Smooth muscle cell (in vitro differentiated cells): ENCODE results near the gene MAP2K6. TPM values are rescaled to one million over a fixed set of nuclear protein-coding genes. Genes with fewer than 3 reads are reported as not detected.
"Not testable (repeated sequence)": the region's sequence is repeated elsewhere in the genome, so short reads cannot be mapped to it uniquely, and the experiment has no call there.

ENCODE experiments used
- DNase-seq: peaks from one replicate; lab custom pipeline; 2025; ENCODE audit not compliant: unreplicated experiment; lab: John Stamatoyannopoulos, UW
- H2AFZ ChIP-seq: fragments of 200-600 bp; sonication (generic); 2 replicates; pipeline ENCODE4 v1.6.0; 2016; ENCODE audit warnings: antibody characterized with exemption, low read depth, mild to moderate bottlenecking
- H3F3A ChIP-seq: fragments of 200-600 bp; sonication (generic); 2 replicates; pipeline ENCODE4 v1.6.0; 2017; ENCODE audit warnings: antibody characterized with exemption, low read depth
- H3K27ac ChIP-seq: fragments of 200-600 bp; sonication (generic); 2 replicates; pipeline ENCODE4 v1.5.1; 2016; ENCODE audit warnings: low read depth, mild to moderate bottlenecking
- H3K27me3 ChIP-seq: fragments of 200-600 bp; sonication (generic); 2 replicates; pipeline ENCODE4 v1.6.1; 2016; ENCODE audit warnings: low read depth, mild to moderate bottlenecking
- H3K36me3 ChIP-seq: fragments of 200-600 bp; sonication (generic); 2 replicates; pipeline ENCODE4 v1.5.1; 2016; ENCODE audit warnings: low read depth
- H3K4me1 ChIP-seq: fragments of 200-600 bp; sonication (generic); 2 replicates; pipeline ENCODE4 v1.5.1; 2016; ENCODE audit warnings: low read depth
- H3K4me2 ChIP-seq: fragments of 200-600 bp; sonication (generic); 2 replicates; pipeline ENCODE4 v1.6.0; 2016; ENCODE audit warnings: mild to moderate bottlenecking
- H3K4me3 ChIP-seq: fragments of 200-600 bp; sonication (generic); 2 replicates; pipeline ENCODE4 v1.5.1; 2016; ENCODE audit warnings: mild to moderate bottlenecking
- H3K79me2 ChIP-seq: fragments of 200-600 bp; sonication (generic); 2 replicates; pipeline ENCODE4 v1.6.0; 2016; ENCODE audit warnings: low read depth, mild to moderate bottlenecking
- H3K9ac ChIP-seq: fragments of 200-600 bp; sonication (generic); 2 replicates; pipeline ENCODE4 v1.6.0; 2016; ENCODE audit warnings: low read depth
- H3K9me3 ChIP-seq: fragments of 200-600 bp; sonication (generic); replicated peaks from 2 replicates; pipeline ENCODE4 v1.5.1; 2016; ENCODE audit warnings: low read depth
- H4K20me1 ChIP-seq: fragments of 200-600 bp; sonication (generic); 2 replicates; pipeline ENCODE4 v1.6.0; 2016; ENCODE audit warnings: low read depth
- WGBS: methylation state at CpG from one replicate; pipeline ENCODE4 v1.1.7; 2016; ENCODE audit warnings: low lambda C conversion rate; 5-methylcytosine and 5-hydroxymethylcytosine counted together
- polyA plus RNA-seq: library from polyadenylated mRNA; unstranded; fragments of >200 nt; fragmentation: Nextera tagmentation; extraction: Ambion mirVana; gene quantifications from 2 replicates; pipeline ENCODE4 v1.2.1, GENCODE V29; 2016
- total RNA-seq: library from RNA; depleted of rRNA; stranded (reverse); fragments of >200 nt; gene quantifications from 2 replicates; pipeline ENCODE4 v1.2.3, GENCODE V29; 2014
- TF ChIP-seq, protein P1 (sequence below): fragments of 200-600 bp; sonication (generic); IDR thresholded peaks from 2 replicates; pipeline ENCODE4 v1.5.1; 2017; ENCODE audit warnings: borderline replicate concordance, mild to moderate bottlenecking, antibody characterized with exemption; ENCODE audit not compliant: insufficient read depth, poor library complexity, severe bottlenecking

MAP2K6 gene
- total and polyA plus RNA-seq, 2 experiments from 2014 or later = 5.0 to 8.1 TPM

DNA sequence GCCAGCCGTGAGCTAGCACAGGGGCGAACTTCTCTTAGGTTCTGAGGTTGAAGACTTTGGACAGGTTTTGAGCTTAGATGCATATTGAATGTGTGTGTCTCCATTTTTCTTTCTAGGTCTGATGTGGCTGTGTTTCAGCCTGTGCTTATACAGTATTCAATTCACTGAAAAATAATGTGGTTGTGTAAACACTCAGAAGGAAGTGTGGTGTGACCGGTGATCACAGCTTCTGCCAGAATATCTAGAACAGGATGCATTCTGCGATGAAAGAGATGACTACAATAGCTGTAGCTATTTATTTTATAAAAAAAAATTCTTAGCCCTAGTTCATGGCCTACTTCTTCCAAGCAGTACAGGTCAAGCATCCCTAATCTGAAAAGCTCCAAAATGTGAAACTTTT lies 64.4 kb downstream of the MAP2K6 start:
- H3K4me3 ChIP-seq = no peak overlapping the region
- no peaks in the 10 kb centered on the region for H3F3A ChIP-seq
- no peaks in the 10 kb centered on the region for H3K27me3 ChIP-seq
- no peak overlapping the region for H3K4me2 ChIP-seq
- H3K4me1 ChIP-seq = peaks cover 10% of the 10 kb centered on the region
- no peaks in the 10 kb centered on the region for H3K9me3 ChIP-seq
- H3K9ac ChIP-seq = no peak overlapping the region
- 95% methylated on average over 4 of the region's 4 CpGs for WGBS
- no peaks in the 10 kb centered on the region for H3K79me2 ChIP-seq
- H3K36me3 ChIP-seq = no peaks in the 10 kb centered on the region
- H4K20me1 ChIP-seq = no peaks in the 10 kb centered on the region
- no peak overlapping the region for H2AFZ ChIP-seq
- no peak for DNase-seq
- TF ChIP-seq, protein P1, sequence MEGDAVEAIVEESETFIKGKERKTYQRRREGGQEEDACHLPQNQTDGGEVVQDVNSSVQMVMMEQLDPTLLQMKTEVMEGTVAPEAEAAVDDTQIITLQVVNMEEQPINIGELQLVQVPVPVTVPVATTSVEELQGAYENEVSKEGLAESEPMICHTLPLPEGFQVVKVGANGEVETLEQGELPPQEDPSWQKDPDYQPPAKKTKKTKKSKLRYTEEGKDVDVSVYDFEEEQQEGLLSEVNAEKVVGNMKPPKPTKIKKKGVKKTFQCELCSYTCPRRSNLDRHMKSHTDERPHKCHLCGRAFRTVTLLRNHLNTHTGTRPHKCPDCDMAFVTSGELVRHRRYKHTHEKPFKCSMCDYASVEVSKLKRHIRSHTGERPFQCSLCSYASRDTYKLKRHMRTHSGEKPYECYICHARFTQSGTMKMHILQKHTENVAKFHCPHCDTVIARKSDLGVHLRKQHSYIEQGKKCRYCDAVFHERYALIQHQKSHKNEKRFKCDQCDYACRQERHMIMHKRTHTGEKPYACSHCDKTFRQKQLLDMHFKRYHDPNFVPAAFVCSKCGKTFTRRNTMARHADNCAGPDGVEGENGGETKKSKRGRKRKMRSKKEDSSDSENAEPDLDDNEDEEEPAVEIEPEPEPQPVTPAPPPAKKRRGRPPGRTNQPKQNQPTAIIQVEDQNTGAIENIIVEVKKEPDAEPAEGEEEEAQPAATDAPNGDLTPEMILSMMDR = no peak
- H3K27ac ChIP-seq = no peak overlapping the region

DNA sequence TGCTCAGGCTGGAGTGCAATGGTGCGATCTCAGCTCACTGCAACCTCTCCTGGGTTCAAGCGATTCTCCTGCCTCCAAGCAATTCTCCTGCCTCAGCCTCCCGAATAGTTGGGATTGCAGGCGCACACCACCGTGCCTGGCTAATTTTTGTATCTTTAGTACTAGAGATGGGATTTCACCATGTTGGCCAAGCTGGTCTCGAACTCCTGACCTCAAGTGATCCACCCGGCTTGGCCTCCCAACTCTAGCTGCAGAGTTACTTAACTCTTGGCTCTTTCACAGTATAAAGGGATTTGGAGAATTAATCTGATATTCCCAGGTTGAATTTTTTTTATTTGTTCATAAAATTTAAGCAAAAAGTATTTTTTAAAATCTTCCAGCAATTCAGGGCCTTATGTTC lies 65.3 kb downstream of the MAP2K6 start:
- not testable (repeated sequence) for H3K4me1 ChIP-seq, H4K20me1 ChIP-seq, H3K4me2 ChIP-seq, H3K36me3 ChIP-seq, H3K79me2 ChIP-seq, H2AFZ ChIP-seq, H3F3A ChIP-seq, H3K27ac ChIP-seq, H3K27me3 ChIP-seq, H3K9me3 ChIP-seq, H3K9ac ChIP-seq, H3K4me3 ChIP-seq, DNase-seq
- 97% methylated on average over 7 of the region's 7 CpGs for WGBS

DNA sequence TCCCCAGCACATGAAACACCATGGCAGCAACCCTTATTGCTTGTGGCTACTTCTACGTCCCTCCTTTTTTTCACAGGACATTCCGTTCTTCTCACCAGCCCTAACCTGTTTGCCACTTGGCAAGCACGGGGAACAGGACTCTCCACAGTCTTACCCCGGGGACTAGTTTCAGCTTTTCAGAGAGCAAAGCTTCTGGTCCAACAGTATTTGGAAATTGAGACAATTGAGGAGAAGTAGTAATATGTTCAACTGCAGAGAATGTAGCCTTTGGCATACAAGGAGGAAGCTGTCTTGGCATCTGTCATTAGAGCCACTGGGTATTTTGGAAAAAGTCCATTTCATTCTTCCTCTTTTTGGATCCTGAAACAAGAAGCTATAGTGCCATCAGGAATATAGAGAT lies 65.7 kb downstream of the MAP2K6 start:
- no peaks in the 10 kb centered on the region for H3K79me2 ChIP-seq
- no peaks in the 10 kb centered on the region for H3K9me3 ChIP-seq
- H3K27me3 ChIP-seq = no peaks in the 10 kb centered on the region
- no peaks in the 10 kb centered on the region for H3K4me1 ChIP-seq
- H3F3A ChIP-seq = no peaks in the 10 kb centered on the region
- DNase-seq = no peak
- WGBS = 88% methylated on average over 4 of the region's 4 CpGs
- no peak overlapping the region for H3K9ac ChIP-seq
- no peaks in the 10 kb centered on the region for H4K20me1 ChIP-seq
- no peaks in the 10 kb centered on the region for H3K36me3 ChIP-seq
- H3K4me3 ChIP-seq = no peak overlapping the region
- H3K27ac ChIP-seq = no peak overlapping the region
- TF ChIP-seq, protein P1 = no peak
- no peak overlapping the region for H3K4me2 ChIP-seq
- H2AFZ ChIP-seq = no peak overlapping the region

GRCh38 chr17:69485251-69485661 lies 70.8 kb downstream of the MAP2K6 start:
- Histone ChIP-seq H3K36me3 (no peaks in the 10 kb centered on the region), H3K9ac (no peak overlapping the region), H3K79me2 (no peaks in the 10 kb centered on the region), H3K4me3 (no peak overlapping the region), H3K27me3 (no peaks in the 10 kb centered on the region), H3K4me1 (peaks cover 8% of the 10 kb centered on the region), H2AFZ (no peak overlapping the region), H3K4me2 (no peak overlapping the region), H4K20me1 (no peaks in the 10 kb centered on the region), H3K27ac (no peak overlapping the region), H3K9me3 (no peaks in the 10 kb centered on the region), H3F3A (no peaks in the 10 kb centered on the region)
- TF ChIP-seq, protein P1 = no peak
- no peak for DNase-seq
- WGBS = 47% methylated on average over 3 of the region's 3 CpGs
